Osteoblast (primary cell): ENCODE data around the gene INSIG1. TPM values are rescaled to one million over a fixed set of nuclear protein-coding genes. Genes with fewer than 3 reads are reported as not detected.
A peak's percentile ranks its signal among the peaks of the same experiment; 100 is the strongest.

Experiments used
- DNase-seq: peaks from one replicate; pipeline ENCODE4 v3.0.0; 2011; ENCODE audit warnings: low spot score, mixed read lengths; ENCODE audit not compliant: insufficient read length; ENCODE audit errors: missing footprints
- H2AFZ ChIP-seq: 2 replicates; pipeline ENCODE4 v1.6.0; 2011; ENCODE audit warnings: mild to moderate bottlenecking, low read length
- H3K27ac ChIP-seq: 2 replicates; pipeline ENCODE4 v1.5.1; 2011; ENCODE audit warnings: mild to moderate bottlenecking, low read depth, low read length, moderate library complexity
- H3K27me3 ChIP-seq: 2 replicates; pipeline ENCODE4 v1.6.0; 2012; ENCODE audit warnings: mild to moderate bottlenecking, control low read depth, inconsistent platforms, low read length, moderate library complexity; ENCODE audit not compliant: insufficient read depth
- H3K36me3 ChIP-seq: 2 replicates; pipeline ENCODE4 v1.5.1; 2011; ENCODE audit warnings: mild to moderate bottlenecking, low read length, control low read depth, moderate library complexity; ENCODE audit not compliant: insufficient read depth
- H3K4me1 ChIP-seq: 2 replicates; pipeline ENCODE4 v1.5.1; 2011; ENCODE audit warnings: mild to moderate bottlenecking, low read length, control low read depth, moderate library complexity; ENCODE audit not compliant: insufficient read depth
- H3K4me2 ChIP-seq: 2 replicates; pipeline ENCODE4 v1.6.0; 2011; ENCODE audit warnings: mild to moderate bottlenecking, low read length; ENCODE audit not compliant: insufficient read depth
- H3K4me3 ChIP-seq: fragments of 200-600 bp; sonication (generic); 3 replicates; pipeline ENCODE4 v1.5.1; 2012; ENCODE audit warnings: mild to moderate bottlenecking, low read length, inconsistent platforms; ENCODE audit not compliant: insufficient read depth
- H3K79me2 ChIP-seq: 2 replicates; pipeline ENCODE4 v1.6.0; 2012; ENCODE audit warnings: mild to moderate bottlenecking, low read length, control low read depth, inconsistent platforms; ENCODE audit not compliant: insufficient read depth
- H3K9me3 ChIP-seq: 2 replicates; pipeline ENCODE4 v1.5.1; 2011; ENCODE audit warnings: low read depth, low read length, control low read depth
- H4K20me1 ChIP-seq: 2 replicates; pipeline ENCODE4 v1.6.0; 2012; ENCODE audit warnings: mild to moderate bottlenecking, low read length, control low read depth; ENCODE audit not compliant: insufficient read depth
- total RNA-seq: library from RNA; depleted of rRNA; stranded (reverse); fragments of >200 nt; gene quantifications from 2 replicates; pipeline ENCODE4 v1.2.3, GENCODE V29; 2012
- TF ChIP-seq, protein P1 (sequence below): IDR thresholded peaks from 2 replicates; pipeline ENCODE4 v1.5.1; 2011; ENCODE audit warnings: mild to moderate bottlenecking, low read depth, low read length, moderate library complexity; ENCODE audit errors: extremely low read depth

Gene INSIG1
- total RNA-seq, 1 donor, result 835 TPM

DNA sequence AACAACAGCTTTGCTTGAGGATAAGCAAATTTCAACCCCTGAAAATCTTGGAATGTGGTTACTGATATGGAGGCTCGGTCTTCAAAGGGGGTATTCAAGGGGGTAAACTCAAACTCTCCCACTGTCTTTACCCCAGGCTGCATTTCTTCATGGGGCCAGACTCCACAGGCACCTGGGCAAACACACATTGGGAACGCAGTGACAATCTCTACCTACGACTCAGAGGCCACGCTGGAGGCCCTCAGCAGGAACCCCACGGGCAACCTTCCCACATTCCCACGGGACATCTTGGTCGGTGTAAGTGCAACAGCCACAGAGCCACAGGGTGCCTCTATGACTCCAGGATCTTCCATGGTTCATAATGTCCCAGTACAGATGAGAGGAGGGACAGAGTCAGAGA, 2.2 kb upstream of the INSIG1 start:
- no peak overlapping the region for H3K4me3 ChIP-seq
- peaks cover 3% of the 10 kb centered on the region for H3K36me3 ChIP-seq
- H3K79me2 ChIP-seq, result peaks cover 21% of the 10 kb centered on the region
- TF ChIP-seq, protein P1, sequence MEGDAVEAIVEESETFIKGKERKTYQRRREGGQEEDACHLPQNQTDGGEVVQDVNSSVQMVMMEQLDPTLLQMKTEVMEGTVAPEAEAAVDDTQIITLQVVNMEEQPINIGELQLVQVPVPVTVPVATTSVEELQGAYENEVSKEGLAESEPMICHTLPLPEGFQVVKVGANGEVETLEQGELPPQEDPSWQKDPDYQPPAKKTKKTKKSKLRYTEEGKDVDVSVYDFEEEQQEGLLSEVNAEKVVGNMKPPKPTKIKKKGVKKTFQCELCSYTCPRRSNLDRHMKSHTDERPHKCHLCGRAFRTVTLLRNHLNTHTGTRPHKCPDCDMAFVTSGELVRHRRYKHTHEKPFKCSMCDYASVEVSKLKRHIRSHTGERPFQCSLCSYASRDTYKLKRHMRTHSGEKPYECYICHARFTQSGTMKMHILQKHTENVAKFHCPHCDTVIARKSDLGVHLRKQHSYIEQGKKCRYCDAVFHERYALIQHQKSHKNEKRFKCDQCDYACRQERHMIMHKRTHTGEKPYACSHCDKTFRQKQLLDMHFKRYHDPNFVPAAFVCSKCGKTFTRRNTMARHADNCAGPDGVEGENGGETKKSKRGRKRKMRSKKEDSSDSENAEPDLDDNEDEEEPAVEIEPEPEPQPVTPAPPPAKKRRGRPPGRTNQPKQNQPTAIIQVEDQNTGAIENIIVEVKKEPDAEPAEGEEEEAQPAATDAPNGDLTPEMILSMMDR, result no peak
- DNase-seq, result peak; percentile 51
- no peaks in the 10 kb centered on the region for H3K9me3 ChIP-seq
- peaks cover 35% of the 10 kb centered on the region for H3K4me1 ChIP-seq
- peaks cover 17% of the 10 kb centered on the region for H4K20me1 ChIP-seq
- H2AFZ ChIP-seq, result no peak overlapping the region
- H3K27ac ChIP-seq, result no peak overlapping the region
- no peaks in the 10 kb centered on the region for H3K27me3 ChIP-seq
- no peak overlapping the region for H3K4me2 ChIP-seq

DNA sequence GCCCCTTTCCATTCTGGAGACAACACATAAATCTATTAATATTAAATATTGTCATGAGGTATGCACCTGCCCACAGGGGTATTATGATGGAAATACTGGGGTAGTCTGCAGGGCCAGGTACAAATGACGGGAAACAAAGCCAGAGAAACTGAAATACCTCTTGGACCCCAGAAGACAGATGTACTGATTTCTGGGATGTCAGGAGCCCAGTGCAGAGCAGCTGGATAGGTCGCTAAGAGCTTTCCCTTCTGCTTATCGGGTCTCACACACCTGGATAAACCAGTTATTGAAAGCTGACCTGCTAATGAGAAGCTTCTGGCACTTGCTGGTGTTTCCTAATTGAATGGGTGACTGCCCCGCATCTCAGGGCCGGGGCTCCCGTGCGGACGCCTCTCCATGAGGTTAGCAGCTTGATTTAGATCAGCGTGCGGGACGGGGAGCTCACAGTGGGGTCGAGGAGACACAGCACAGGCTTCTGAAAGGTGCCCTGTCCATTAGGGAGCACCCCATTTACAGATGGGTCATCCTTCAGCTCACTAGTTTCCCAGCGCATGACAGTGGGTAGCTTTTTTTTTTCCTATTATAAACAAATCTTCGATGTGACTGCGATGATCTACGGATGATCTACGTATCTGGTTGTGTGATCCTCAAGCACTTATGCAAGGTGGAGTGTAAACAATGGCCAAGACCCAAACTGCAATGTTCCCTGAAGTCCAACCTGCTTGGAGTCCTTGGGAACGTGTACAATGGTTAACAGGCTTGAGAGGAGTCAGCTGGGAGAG, 1.5 kb upstream of the INSIG1 start:
- Histone ChIP-seq H3K27ac (peak overlapping the region; percentile 93), H3K79me2 (peaks cover 28% of the 10 kb centered on the region), H3K4me2 (peak overlapping the region; percentile 94), H3K4me3 (peak overlapping the region; percentile 84), H2AFZ (peak overlapping the region; percentile 75), H4K20me1 (peaks cover 23% of the 10 kb centered on the region), H3K36me3 (peaks cover 9% of the 10 kb centered on the region), H3K9me3 (no peaks in the 10 kb centered on the region), H3K4me1 (peaks cover 35% of the 10 kb centered on the region), H3K27me3 (no peaks in the 10 kb centered on the region)
- DNase-seq, result peak; percentile 58
- TF ChIP-seq, protein P1, result no peak

DNA sequence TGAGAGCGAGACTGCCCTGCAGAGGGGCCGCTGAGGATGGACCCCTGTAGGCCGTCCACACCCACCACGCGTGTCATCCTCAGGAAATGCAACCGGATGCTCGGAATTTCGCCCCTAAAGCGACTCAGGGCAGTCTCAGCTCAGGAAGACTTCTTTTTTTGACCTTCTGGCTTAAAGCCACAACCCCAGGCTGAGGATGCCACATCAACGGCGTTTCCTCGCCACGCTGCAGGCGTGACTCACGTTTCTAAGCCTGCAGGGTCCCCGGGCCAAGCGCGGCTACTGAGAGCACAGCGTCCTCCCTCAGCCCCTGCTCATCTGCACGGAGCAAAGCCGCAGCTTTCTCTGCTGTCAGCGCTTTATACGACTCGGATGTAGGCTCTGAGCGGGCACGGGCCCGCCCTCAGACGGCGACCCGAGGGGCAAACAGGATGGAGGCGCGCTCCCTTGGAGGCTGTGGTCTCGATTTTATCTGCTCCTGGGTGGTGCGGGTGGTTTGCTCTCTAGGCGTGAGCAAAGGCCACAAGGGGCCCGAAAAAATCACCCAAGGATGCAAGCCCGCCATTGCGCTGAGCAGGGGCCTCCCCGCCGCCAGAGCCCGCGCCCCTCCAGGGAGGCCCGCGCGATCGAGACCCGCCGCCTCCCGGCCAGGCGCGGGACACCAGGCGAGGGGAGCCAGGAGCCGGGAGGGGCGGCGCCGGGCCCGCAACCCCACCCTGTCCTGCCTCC, 726 bp upstream of the INSIG1 start:
- Histone ChIP-seq H3K4me3 (peak overlapping the region; percentile 84), H3K4me2 (peak overlapping the region; percentile 94), H3K27ac (peak overlapping the region; percentile 93), H3K36me3 (peaks cover 13% of the 10 kb centered on the region), H3K27me3 (no peaks in the 10 kb centered on the region), H3K4me1 (peaks cover 30% of the 10 kb centered on the region), H4K20me1 (peaks cover 27% of the 10 kb centered on the region), H2AFZ (peak overlapping the region; percentile 75), H3K9me3 (no peaks in the 10 kb centered on the region), H3K79me2 (peaks cover 34% of the 10 kb centered on the region)
- TF ChIP-seq, protein P1, result no peak
- DNase-seq, result peak; percentile 94

DNA sequence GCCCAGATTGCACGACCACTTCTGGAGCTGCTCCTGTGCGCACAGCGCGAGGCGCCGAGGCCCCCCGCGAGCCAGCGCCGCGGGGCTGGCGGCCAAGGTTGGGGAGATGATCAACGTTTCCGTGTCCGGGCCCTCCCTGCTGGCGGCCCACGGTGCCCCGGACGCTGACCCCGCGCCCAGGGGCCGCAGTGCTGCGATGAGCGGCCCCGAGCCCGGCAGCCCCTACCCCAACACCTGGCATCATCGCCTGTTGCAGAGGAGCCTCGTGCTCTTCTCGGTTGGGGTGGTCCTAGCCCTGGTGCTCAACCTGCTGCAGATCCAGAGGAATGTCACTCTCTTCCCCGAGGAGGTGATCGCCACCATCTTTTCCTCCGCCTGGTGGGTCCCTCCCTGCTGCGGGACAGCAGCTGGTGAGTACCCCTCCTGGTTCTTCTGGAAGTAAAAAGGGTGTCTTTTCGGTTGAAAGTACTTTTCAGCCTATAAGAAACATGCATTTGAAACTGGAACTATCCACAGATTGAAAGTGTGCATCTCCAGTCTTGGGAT, 683 bp downstream of the INSIG1 start:
- Histone ChIP-seq H2AFZ (peak overlapping the region; percentile 23), H4K20me1 (peaks cover 38% of the 10 kb centered on the region), H3K4me1 (peaks cover 30% of the 10 kb centered on the region), H3K9me3 (no peaks in the 10 kb centered on the region), H3K79me2 (peaks cover 48% of the 10 kb centered on the region), H3K27ac (peak overlapping the region; percentile 93), H3K4me3 (peak overlapping the region; percentile 84), H3K27me3 (no peaks in the 10 kb centered on the region), H3K36me3 (peaks cover 27% of the 10 kb centered on the region), H3K4me2 (peak overlapping the region; percentile 87)
- TF ChIP-seq, protein P1, result no peak
- DNase-seq, result no peak
